OCI-LY7 (cell line): ENCODE results near the gene UNC79.

Source experiments
- CTCF ChIP-seq: fragments of 200-600 bp; sonication (generic); conservative IDR thresholded peaks from 2 replicates; pipeline ENCODE4 v1.5.1; 2014; ENCODE audit warnings: mild to moderate bottlenecking, antibody characterized with exemption, low read length, moderate library complexity, mixed read lengths
- EZH2phosphoT487 ChIP-seq: fragments of 200-600 bp; sonication (generic); IDR thresholded peaks from 2 replicates; pipeline ENCODE4 v1.6.1; 2018; ENCODE audit warnings: low read depth, borderline replicate concordance, mild to moderate bottlenecking, mixed run types, antibody characterized with exemption, low read length, moderate library complexity, mixed read lengths

GRCh38 chr14:93410893-93411292 lies 19.8 kb upstream of the UNC79 start:
- TF ChIP-seq CTCF (no peak), EZH2phosphoT487 (no peak)
